ENCODE measurements around the gene PTGES3. TPM values are rescaled to one million over a fixed set of nuclear protein-coding genes. Genes with fewer than 3 reads are reported as not detected.
"Not testable (repeated sequence)": the region's sequence is repeated elsewhere in the genome, so short reads cannot be mapped to it uniquely, and the experiment has no call there.

The PTGES3 gene
- total RNA-seq (128 and 142 TPM in 2 replicates), polyA plus RNA-seq (154 and 156 TPM in 2 replicates)

GRCh38 chr12:56688129-56688845, at the start of gene PTGES3:
Gene PTGES3 (minus strand): TSS chr12:56688284. CDS start chr12:56687999, 285 bp downstream.
- H3K4me2 ChIP-seq: peak within 1 kb of the TSS; percentile 89
- peak within 1 kb of the TSS; percentile 80 for H3K4me3 ChIP-seq
- H4K20me1 ChIP-seq (ENCODE audit: insufficient read depth, poor library complexity, severe bottlenecking): peaks cover 36% of the 10 kb centered on the region
- peak within 1 kb of the TSS; percentile 99 for H3K27ac ChIP-seq
- 2% methylated on average over 56 of the region's 64 CpGs for WGBS (ENCODE audit: low lambda C conversion rate, missing lambda C conversion rate)
- H3K4me1 ChIP-seq (ENCODE audit: insufficient read depth): no peaks in the 10 kb centered on the region
- peak within 1 kb of the TSS; percentile 51 for H2AFZ ChIP-seq
- DNase-seq (ENCODE audit: low spot score): peak; percentile 100
- H3K79me2 ChIP-seq: peaks cover 45% of the 10 kb centered on the region
- H3K9me2 ChIP-seq (replicated peaks; ENCODE audit: insufficient read depth): no peaks in the 10 kb centered on the region
- H3K36me3 ChIP-seq (replicated peaks; ENCODE audit: insufficient read depth, low read depth): no peaks in the 10 kb centered on the region
- TF ChIP-seq EZH2 (IDR thresholded peaks at IDR 0.05; ENCODE audit: borderline replicate concordance): no peak
- TF ChIP-seq EZH2phosphoT487 (IDR thresholded peaks at IDR 0.05; ENCODE audit: low read depth, severe bottlenecking, unreplicated experiment): no peak
- H3K9me3 ChIP-seq (ENCODE audit: low read depth): no peaks in the 10 kb centered on the region
- no peaks in the 10 kb centered on the region for H3K27me3 ChIP-seq

GRCh38 chr12:56728139-56728861, 40.2 kb upstream of the PTGES3 start:
- no peak overlapping the region for H3K27ac ChIP-seq
- TF ChIP-seq CTCF (IDR thresholded peaks at IDR 0.05; ENCODE audit: poor library complexity) (no peak), EZH2 (IDR thresholded peaks at IDR 0.05; ENCODE audit: borderline replicate concordance) (no peak), EZH2phosphoT487 (IDR thresholded peaks at IDR 0.05; ENCODE audit: low read depth, severe bottlenecking, unreplicated experiment) (no peak)
- H3K36me3 ChIP-seq (replicated peaks; ENCODE audit: insufficient read depth, low read depth): no peaks in the 10 kb centered on the region
- H3K4me2 ChIP-seq: no peak overlapping the region
- H3K27me3 ChIP-seq: no peaks in the 10 kb centered on the region
- no peak for DNase-seq (ENCODE audit: low spot score)
- no peak overlapping the region for H3K4me3 ChIP-seq
- H2AFZ ChIP-seq: no peak overlapping the region
- H3K4me1 ChIP-seq (ENCODE audit: insufficient read depth): peaks cover 8% of the 10 kb centered on the region
- no peaks in the 10 kb centered on the region for H3K9me3 ChIP-seq (ENCODE audit: low read depth)
- H4K20me1 ChIP-seq (ENCODE audit: insufficient read depth, poor library complexity, severe bottlenecking): peaks cover 9% of the 10 kb centered on the region
- 97% methylated on average over 11 of the region's 11 CpGs for WGBS (ENCODE audit: low lambda C conversion rate, missing lambda C conversion rate)
- H3K79me2 ChIP-seq: peaks cover 17% of the 10 kb centered on the region
- no peaks in the 10 kb centered on the region for H3K9me2 ChIP-seq (replicated peaks; ENCODE audit: insufficient read depth)

- Histone ChIP-seq H3K4me1 (ENCODE audit: insufficient read depth) (peaks cover 28% of the 10 kb centered on the region), H3K4me2 (peak overlapping the region; percentile 78), H4K20me1 (ENCODE audit: insufficient read depth, poor library complexity, severe bottlenecking) (peaks cover 30% of the 10 kb centered on the region), H3K79me2 (peaks cover 38% of the 10 kb centered on the region), H2AFZ (peak overlapping the region; percentile 79), H3K27ac (peak overlapping the region; percentile 96)
- not testable (repeated sequence) for H3K9me3 ChIP-seq (ENCODE audit: low read depth); H3K36me3 ChIP-seq (replicated peaks; ENCODE audit: insufficient read depth, low read depth); H3K27me3 ChIP-seq; DNase-seq (ENCODE audit: low spot score); H3K9me2 ChIP-seq (replicated peaks; ENCODE audit: insufficient read depth); H3K4me3 ChIP-seq
- 94% methylated on average over 15 of the region's 15 CpGs for WGBS (ENCODE audit: low lambda C conversion rate, missing lambda C conversion rate)
These were observed 38.2 kb upstream of the PTGES3 start for GRCh38 chr12:56726196-56726675.

- Histone ChIP-seq H3K4me1 (ENCODE audit: insufficient read depth) (peaks cover 30% of the 10 kb centered on the region), H3K9me3 (ENCODE audit: low read depth) (no peaks in the 10 kb centered on the region), H2AFZ (peak overlapping the region; percentile 79), H3K4me3 (peak overlapping the region; percentile 13), H3K4me2 (peak overlapping the region; percentile 78), H4K20me1 (ENCODE audit: insufficient read depth, poor library complexity, severe bottlenecking) (peaks cover 35% of the 10 kb centered on the region), H3K27ac (peak overlapping the region; percentile 96), H3K79me2 (peaks cover 43% of the 10 kb centered on the region), H3K36me3 (replicated peaks; ENCODE audit: insufficient read depth, low read depth) (no peaks in the 10 kb centered on the region), H3K9me2 (replicated peaks; ENCODE audit: insufficient read depth) (no peaks in the 10 kb centered on the region), H3K27me3 (no peaks in the 10 kb centered on the region)
- DNase-seq (ENCODE audit: low spot score): no peak
- 44% methylated on average over 7 of the region's 7 CpGs for WGBS (ENCODE audit: low lambda C conversion rate, missing lambda C conversion rate)
- TF ChIP-seq EZH2 (IDR thresholded peaks at IDR 0.05; ENCODE audit: borderline replicate concordance) (no peak), CTCF (IDR thresholded peaks at IDR 0.05; ENCODE audit: poor library complexity) (no peak), EZH2phosphoT487 (IDR thresholded peaks at IDR 0.05; ENCODE audit: low read depth, severe bottlenecking, unreplicated experiment) (no peak)
These were observed 37.6 kb upstream of the PTGES3 start for GRCh38 chr12:56725723-56726102.
